ENCODE data around the gene ZNF652. TPM values are rescaled to one million over a fixed set of nuclear protein-coding genes. Genes with fewer than 3 reads are reported as not detected.

The ZNF652 gene
- total RNA-seq, 2 donors from 2014 or later: 24.6 to 25.4 TPM

GRCh38 chr17:49383060-49383459 is 21.0 kb upstream of the ZNF652 start:
- no peaks in the 10 kb centered on the region for H3K4me1 ChIP-seq
- TF ChIP-seq, protein P1, sequence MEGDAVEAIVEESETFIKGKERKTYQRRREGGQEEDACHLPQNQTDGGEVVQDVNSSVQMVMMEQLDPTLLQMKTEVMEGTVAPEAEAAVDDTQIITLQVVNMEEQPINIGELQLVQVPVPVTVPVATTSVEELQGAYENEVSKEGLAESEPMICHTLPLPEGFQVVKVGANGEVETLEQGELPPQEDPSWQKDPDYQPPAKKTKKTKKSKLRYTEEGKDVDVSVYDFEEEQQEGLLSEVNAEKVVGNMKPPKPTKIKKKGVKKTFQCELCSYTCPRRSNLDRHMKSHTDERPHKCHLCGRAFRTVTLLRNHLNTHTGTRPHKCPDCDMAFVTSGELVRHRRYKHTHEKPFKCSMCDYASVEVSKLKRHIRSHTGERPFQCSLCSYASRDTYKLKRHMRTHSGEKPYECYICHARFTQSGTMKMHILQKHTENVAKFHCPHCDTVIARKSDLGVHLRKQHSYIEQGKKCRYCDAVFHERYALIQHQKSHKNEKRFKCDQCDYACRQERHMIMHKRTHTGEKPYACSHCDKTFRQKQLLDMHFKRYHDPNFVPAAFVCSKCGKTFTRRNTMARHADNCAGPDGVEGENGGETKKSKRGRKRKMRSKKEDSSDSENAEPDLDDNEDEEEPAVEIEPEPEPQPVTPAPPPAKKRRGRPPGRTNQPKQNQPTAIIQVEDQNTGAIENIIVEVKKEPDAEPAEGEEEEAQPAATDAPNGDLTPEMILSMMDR (IDR thresholded peaks at IDR 0.05): no peak
- H3K9me3 ChIP-seq: no peaks in the 10 kb centered on the region
- H3K36me3 ChIP-seq: no peaks in the 10 kb centered on the region
- no peak for DNase-seq (ENCODE audit: low spot score)
- H3K27ac ChIP-seq: no peak overlapping the region
- H3K27me3 ChIP-seq: no peaks in the 10 kb centered on the region
- H3K4me3 ChIP-seq: no peak overlapping the region

GRCh38 chr17:49382556-49382955 is 20.5 kb upstream of the ZNF652 start:
- TF ChIP-seq, protein P1 (IDR thresholded peaks at IDR 0.05): no peak
- Histone ChIP-seq H3K27me3 (no peaks in the 10 kb centered on the region), H3K9me3 (no peaks in the 10 kb centered on the region), H3K4me3 (no peak overlapping the region), H3K4me1 (no peaks in the 10 kb centered on the region), H3K36me3 (no peaks in the 10 kb centered on the region), H3K27ac (no peak overlapping the region)
- no peak for DNase-seq (ENCODE audit: low spot score)

DNA sequence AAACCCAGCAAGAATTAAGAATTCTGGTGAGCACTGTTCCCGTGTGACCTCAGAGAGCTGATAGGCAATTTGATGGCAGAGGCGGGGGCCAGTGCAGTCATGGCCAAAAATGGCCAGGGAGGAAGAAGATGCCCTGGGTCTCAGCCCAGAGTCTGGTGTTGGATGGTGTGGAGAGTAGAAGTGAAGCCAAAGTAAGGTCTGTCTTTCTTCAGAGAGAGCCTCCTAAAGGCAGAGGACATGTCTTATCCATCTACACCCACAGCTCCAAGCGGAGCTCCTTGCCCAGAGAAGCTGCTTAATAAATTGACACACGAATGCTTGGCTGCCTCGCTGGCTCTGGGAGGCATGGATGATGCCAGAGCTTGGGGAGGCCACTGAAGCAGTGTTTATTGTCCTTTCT is 19.7 kb upstream of the ZNF652 start:
- no peaks in the 10 kb centered on the region for H3K4me1 ChIP-seq
- no peak overlapping the region for H3K27ac ChIP-seq
- H3K4me3 ChIP-seq: no peak overlapping the region
- TF ChIP-seq, protein P1 (IDR thresholded peaks at IDR 0.05): no peak
- H3K9me3 ChIP-seq: no peaks in the 10 kb centered on the region
- no peak for DNase-seq (ENCODE audit: low spot score)
- no peaks in the 10 kb centered on the region for H3K36me3 ChIP-seq
- H3K27me3 ChIP-seq: no peaks in the 10 kb centered on the region

- TF ChIP-seq, protein P1 (IDR thresholded peaks at IDR 0.05): no peak
- Histone ChIP-seq H3K27me3 (no peaks in the 10 kb centered on the region), H3K9me3 (no peaks in the 10 kb centered on the region), H3K4me1 (no peaks in the 10 kb centered on the region), H3K36me3 (no peaks in the 10 kb centered on the region), H3K4me3 (no peak overlapping the region), H3K27ac (no peak overlapping the region)
- no peak for DNase-seq (ENCODE audit: low spot score)
Measured at GRCh38 chr17:49381033-49381432, 19.0 kb upstream of the ZNF652 start.

GRCh38 chr17:49379926-49380325 is 17.9 kb upstream of the ZNF652 start:
- H3K9me3 ChIP-seq: no peaks in the 10 kb centered on the region
- H3K27ac ChIP-seq: no peak overlapping the region
- no peak overlapping the region for H3K4me3 ChIP-seq
- no peaks in the 10 kb centered on the region for H3K27me3 ChIP-seq
- no peaks in the 10 kb centered on the region for H3K36me3 ChIP-seq
- DNase-seq (ENCODE audit: low spot score): no peak
- TF ChIP-seq, protein P1 (IDR thresholded peaks at IDR 0.05): no peak
- no peaks in the 10 kb centered on the region for H3K4me1 ChIP-seq

GRCh38 chr17:49378311-49378710 is 16.3 kb upstream of the ZNF652 start:
- Histone ChIP-seq H3K27me3 (no peaks in the 10 kb centered on the region), H3K36me3 (no peaks in the 10 kb centered on the region), H3K27ac (no peak overlapping the region), H3K9me3 (no peaks in the 10 kb centered on the region), H3K4me1 (no peaks in the 10 kb centered on the region), H3K4me3 (no peak overlapping the region)
- DNase-seq (ENCODE audit: low spot score): no peak
- TF ChIP-seq, protein P1 (IDR thresholded peaks at IDR 0.05): no peak

All from right atrium auricular region (tissue), 2 donors.